NCI-H2196 treated with DMSO at 0.1 percent for 48 hours (cell line): ENCODE measurements around the gene DCLK2.

Experiments used
- DNase-seq: peaks from one replicate; lab custom pipeline; 2025; ENCODE audit not compliant: unreplicated experiment; lab: John Stamatoyannopoulos, UW

The DCLK2 gene

DNA sequence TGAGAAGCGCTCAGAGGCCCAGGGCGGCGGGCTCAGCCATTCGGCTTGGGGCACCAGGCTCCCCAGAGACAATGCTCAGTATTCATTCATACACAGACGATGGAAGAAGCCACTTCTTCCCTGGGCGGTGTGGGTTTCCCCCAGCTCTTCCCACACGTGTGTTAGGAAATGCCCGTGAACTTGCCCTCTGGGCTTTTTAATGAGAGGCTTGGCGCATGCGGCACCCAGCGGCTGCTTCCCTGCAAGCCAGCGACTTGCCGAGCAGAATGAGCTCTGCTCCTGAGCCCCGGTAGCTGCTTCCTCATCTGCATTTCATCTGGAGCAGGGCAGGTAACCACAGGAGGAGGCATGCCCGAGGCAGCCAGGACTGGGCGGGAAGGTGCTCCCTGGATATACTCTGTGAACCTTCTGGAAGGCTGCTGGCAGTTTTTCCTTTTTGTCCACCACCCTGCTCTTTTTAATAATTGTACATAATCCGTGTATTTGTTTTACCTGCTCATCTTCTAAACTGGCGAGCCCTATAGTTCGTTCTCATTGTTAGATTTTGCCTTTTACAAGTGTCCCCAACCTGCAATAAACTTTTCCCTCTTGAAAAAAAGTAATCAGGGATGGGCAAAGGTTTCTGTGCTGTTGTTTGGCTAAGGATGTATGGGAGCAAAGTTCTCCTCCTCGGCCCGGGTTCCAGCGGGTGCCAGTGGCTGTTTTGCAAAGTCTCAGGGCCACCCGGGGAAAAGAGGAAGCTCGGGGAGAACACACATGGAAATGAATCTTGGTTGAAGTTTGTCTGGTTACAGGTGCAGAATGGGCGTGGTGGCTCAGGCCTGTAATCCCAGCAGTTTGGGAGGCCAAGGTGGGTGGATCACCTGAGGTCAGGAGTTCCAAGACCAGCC lies 178.8 kb downstream of the DCLK2 start:
- DNase-seq: no peak

DNA sequence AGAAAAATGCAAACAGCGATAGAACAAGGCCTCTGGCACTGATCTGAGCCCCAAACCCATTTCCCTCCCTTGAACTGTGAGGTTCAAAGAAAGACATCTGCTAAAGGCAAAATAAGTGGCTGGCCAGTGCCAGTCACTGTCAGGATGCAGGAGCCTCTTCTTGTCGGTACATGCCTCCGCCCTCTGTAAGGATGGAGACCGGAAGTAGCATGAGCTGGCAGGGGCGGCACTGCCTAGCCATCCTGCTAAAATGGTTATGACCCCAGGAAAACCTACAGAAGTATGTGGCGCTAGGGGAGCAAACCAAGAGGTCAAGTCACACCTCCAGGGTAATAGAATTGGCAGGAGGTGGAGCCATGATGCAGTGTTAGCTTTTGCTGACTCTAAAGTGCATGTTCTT lies 180.3 kb downstream of the DCLK2 start:
- DNase-seq: no peak

DNA sequence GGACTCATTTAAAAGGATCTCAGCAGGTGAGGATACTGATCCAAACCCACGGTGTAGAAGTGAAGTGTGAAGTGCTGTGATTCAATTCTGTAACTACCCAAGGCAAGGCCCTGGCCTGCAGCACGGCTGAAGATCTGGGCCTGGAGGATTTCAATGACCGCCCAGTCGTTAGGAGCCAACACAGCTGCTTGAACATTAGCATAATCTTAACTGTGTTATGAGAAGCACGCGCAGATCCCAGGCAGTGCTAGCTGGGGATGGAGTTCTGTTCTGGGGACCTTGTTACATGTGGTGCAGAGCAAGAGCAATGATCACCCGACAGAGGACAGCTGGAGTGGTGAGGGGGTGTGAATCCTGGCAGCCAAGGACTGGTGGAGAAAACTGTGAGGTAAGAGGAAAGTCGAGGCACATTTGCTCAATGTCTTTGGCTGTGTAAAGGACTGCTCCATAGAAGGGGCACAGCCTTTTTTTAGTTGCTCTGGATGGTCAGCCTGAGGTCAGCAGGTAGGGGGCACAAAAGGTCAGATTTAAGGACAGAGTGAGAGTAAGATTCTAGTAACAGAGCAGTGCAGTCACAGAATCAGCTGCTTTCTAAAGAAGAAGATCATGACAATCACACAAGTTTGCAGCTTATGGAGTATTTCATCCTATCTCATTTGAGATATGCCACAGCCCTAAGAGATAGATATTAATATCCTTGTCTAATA lies 181.8 kb downstream of the DCLK2 start:
- DNase-seq: no peak

DNA sequence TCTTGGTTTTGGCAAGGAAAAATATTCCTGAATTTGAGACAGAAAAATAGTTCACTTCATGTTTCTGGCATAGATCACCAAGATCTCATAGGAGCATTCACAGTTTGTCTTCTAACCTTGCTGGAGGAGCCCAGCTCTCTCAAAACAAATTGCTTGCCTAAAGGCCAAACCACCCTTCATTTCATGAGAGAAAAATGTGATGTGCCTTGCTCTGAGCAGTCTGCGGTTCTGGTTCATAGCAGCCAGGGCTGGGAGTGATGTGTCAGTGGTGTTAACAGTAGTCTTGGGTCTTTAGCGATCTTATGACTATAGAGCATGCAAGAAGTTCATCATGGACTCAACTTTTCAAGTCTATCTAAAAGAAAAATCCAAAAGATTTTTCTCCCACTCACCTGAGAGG lies 183.3 kb downstream of the DCLK2 start:
- no peak for DNase-seq

- DNase-seq: no peak
Observed at GRCh38 chr4:150262611-150263010, 184.4 kb downstream of the DCLK2 start.

DNA sequence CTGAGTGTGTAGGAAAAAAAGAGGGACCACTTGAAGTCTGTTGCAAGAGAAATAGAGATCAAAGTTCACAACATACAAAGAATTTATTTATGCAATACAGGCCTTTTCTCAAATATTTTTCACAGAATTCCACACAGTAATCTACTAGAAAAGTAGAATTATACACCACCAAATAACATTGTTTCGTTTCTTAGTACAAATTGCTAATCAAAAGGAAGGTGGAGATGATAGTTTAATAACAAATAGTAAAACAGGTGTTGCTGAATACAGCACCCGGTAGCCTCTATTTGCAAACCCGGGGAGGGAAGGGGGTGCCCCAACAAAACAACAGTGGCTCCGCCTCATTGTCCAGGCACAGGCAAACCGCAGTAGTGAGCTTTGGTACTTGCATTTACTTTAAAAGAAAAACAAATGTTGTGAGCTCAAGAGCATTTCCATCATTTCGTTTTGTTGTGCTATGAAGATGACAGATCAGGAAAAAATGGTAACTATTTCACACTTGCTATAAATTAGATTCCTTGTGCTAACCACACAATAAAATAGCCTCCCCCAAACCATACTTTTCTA lies 186.4 kb downstream of the DCLK2 start:
- DNase-seq: no peak

GRCh38 chr4:150265806-150266205 lies 187.6 kb downstream of the DCLK2 start:
- no peak for DNase-seq

DNA sequence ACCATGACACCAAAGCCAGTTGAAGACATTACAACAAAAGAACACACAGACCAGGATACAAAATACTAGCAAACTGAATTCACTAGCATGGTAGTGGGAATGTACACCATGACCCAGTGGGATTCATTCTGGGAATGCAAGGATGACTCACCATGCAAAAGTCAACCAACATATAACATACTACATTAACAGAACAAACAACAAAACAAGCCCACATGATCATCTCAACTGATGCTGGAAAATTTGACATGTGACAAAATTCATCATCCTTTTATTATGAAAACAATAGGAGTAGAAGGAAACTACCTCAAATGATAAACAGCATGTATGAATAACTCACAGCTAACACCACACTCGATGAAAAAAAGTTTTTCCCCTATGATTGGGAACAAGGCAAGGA lies 190.2 kb downstream of the DCLK2 start:
- DNase-seq: no peak

GRCh38 chr4:150278206-150278605 lies 200.0 kb downstream of the DCLK2 start:
- no peak for DNase-seq

- DNase-seq: no peak
Observed at GRCh38 chr4:150280081-150280895, 202.0 kb downstream of the DCLK2 start.

- DNase-seq: no peak
Observed at GRCh38 chr4:150280975-150281374, 202.7 kb downstream of the DCLK2 start.

DNA sequence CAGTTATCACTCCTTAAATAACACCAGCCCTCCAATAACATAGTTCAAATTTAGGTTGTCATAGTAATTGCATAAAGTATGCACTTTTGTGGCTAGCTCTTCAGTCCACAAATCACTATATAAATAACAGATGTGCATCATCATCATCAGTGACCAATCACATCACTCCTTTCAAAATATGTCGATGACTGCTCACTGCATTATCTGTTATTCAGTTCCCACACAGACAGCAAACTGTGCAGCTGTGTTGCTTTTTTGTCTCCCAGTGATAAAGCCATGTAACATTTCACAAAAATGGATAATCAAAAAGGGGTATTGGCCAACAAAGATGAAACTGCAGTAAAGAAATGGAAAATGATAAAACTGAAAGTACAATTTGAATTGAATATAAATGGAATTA lies 205.4 kb downstream of the DCLK2 start:
- no peak for DNase-seq

DNA sequence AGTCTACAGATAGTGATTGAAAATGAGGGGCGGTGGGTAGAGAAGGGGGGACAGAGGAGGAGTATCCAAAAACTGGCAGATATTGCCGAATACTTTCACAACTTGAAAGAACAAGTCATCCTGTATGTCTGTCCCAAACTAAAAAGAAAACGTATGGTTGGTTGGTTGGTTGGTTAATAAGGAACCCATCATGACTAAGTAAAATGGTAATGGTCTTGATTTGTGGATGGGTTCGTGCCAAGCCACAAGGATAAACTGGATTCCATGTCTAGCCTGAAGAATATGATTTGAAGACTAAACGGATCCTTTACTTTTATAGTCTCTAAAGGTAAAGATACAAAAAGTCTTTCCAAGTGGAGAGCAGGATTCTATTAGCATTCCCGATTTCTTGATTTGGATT lies 208.4 kb downstream of the DCLK2 start:
- DNase-seq: no peak

DNA sequence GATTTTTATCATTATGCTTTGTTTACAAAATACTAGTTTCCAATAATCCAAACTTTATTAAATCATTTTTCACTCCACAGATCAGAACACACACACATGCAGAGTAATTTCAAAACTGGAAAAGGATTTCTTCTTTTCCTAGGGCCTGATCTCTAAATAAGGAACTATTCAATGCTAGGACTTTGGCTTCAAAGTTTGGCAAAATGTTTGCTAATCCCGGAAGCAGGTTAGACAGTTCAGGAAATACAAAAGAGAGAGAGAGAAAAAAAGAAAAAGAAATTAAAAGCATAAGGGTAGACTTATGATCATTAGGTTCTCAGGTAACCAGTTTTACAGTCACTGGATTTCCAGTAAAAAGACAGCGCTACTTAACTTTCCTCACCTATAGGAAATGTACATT lies 211.0 kb downstream of the DCLK2 start:
- DNase-seq: no peak

DNA sequence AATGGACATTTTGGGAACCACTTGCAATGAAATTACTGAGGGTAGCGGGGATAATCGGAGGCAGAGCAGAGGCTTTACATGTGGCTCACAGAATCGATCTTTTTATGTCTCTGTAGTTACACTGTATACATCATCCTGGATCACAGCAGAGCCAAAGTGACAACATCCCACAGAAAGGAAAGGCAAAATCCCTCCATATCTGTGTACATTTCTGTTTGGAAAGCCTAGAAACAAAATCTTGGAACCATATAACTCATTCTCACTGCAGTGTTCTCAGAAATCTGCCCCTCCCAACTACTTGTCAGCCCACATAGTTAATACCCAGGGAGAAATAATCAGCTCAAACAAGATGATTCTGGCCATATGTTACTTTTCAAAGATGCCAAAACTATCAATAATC lies 211.6 kb downstream of the DCLK2 start:
- no peak for DNase-seq

DNA sequence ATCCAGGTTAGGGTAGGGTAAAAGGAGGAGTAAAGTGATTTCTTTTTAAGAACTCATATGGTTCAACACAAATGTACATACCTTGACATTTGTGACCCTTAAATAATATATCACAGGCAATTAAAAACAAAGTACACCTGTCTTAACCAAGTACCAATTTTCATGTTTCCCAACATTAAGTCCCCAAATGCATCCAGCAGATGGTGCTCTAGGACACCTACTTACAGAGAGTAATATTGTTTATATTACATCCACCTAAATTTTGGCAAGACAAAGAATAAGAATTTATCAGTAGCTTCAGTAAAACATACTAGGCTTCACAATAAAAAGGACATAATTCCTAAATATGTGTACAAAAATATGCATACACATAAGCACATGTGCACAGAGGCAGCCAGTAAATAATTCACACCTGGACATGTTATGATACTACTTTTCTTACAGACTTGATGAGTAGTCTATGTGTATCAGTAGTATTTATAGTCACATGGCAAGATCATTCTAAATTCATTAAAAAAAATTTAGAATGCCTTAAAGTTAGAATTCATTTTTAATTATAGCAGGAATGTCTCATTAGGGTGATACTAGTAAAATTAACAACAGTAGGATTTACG lies 219.7 kb downstream of the DCLK2 start:
- no peak for DNase-seq

DNA sequence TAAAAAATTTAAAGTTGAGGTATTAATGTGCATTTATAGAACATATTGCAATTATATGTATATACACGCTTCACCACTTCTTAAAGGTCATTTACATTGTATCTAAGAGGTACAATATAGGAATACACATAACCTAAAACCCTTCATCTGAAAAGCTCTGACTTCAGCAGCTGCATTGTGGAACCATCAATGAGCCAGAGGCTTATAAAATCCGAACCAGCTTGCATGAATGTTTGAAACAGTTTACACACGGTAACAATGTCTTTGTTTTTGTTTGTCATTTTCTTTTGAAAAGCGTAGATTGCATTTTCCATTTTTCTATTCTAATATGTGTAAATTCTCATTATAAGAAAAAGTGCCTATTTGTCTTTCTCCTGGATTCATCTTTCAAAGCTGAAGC lies 221.6 kb downstream of the DCLK2 start:
- no peak for DNase-seq

DNA sequence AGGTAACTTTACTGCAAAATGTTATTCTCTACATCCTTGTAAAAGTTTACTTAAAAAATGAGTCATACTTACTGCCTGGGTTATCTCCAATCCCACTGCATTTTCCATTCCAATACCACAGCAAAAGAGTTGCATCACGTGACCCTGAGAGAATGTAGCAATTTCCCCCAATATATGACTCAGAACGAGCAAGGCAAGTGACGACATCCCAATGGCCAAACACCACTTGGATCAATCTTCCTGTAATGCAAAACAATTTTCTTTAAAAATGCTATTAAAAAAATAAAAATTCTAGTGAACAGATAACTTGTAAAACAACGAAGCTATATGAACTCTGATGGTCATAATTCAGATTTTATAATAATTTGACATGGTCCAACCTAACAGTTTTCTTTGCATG lies 224.3 kb downstream of the DCLK2 start:
- no peak for DNase-seq

GRCh38 chr4:150305995-150306394 lies 227.8 kb downstream of the DCLK2 start:
- no peak for DNase-seq

- DNase-seq: no peak
Observed at GRCh38 chr4:150306719-150307118, 228.5 kb downstream of the DCLK2 start.
